RWPE1 (cell line): Measurements from ENCODE around the gene OSGIN1.
A peak's percentile ranks its signal among the peaks of the same experiment; 100 is the strongest.

Experiments
- CTCF ChIA-PET: fragments of 350-600 bp; sonication (Branson Sonifier 250); formaldehyde crosslinking; extraction: SDS; loops from one replicate; lab custom pipeline; 2021; lab: Yijun Ruan, JAX
- POLR2A ChIA-PET: fragments of 400-600 bp; formaldehyde crosslinking; extraction: SDS; loops from one replicate; lab custom pipeline; 2020; ENCODE audit warnings: antibody characterized with exemption; ENCODE audit not compliant: low non-redundant PET; lab: Yijun Ruan, JAX
- DNase-seq: peaks from one replicate; pipeline ENCODE4 v3.0.0; 2012; ENCODE audit warnings: low spot score
- H3K27ac ChIP-seq: fragments of 450-650 bp; 2 replicates; pipeline ENCODE4 v1.5.1; 2017
- TF ChIP-seq, protein P1 (sequence below): fragments of 450-650 bp; conservative IDR thresholded peaks from 2 replicates; pipeline ENCODE4 v1.5.1; 2017; ENCODE audit warnings: low read depth, mild to moderate bottlenecking

OSGIN1 gene

DNA sequence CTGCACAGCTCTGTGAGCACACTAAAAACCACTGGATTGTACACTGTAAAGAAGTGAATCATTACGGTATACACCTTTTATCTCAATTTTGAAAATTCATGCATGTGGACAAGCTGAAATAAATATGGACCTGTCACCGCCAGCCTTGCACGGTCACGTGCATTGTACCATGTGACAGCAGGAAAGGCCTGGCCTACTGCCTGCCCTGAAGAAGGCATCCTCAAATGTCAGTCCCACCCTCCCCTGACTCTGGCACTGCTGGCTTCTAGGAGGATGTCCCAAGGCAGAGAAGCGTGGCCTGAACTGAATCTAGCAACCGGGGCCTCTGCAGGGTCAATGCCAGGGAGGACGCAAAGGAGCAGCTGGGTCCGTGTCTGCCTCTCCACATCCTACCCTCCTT lies 54.9 kb downstream of the OSGIN1 start:
- TF ChIP-seq, protein P1, sequence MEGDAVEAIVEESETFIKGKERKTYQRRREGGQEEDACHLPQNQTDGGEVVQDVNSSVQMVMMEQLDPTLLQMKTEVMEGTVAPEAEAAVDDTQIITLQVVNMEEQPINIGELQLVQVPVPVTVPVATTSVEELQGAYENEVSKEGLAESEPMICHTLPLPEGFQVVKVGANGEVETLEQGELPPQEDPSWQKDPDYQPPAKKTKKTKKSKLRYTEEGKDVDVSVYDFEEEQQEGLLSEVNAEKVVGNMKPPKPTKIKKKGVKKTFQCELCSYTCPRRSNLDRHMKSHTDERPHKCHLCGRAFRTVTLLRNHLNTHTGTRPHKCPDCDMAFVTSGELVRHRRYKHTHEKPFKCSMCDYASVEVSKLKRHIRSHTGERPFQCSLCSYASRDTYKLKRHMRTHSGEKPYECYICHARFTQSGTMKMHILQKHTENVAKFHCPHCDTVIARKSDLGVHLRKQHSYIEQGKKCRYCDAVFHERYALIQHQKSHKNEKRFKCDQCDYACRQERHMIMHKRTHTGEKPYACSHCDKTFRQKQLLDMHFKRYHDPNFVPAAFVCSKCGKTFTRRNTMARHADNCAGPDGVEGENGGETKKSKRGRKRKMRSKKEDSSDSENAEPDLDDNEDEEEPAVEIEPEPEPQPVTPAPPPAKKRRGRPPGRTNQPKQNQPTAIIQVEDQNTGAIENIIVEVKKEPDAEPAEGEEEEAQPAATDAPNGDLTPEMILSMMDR = no peak
- ChIA-PET POLR2A (no interaction called here), CTCF (interaction anchor here (0.7 kb wide), 1 partner anchor 14 kb away, joined by 3 read pairs; no protein-coding TSS in a partner anchor)
- DNase-seq = no peak
- H3K27ac ChIP-seq = no peak overlapping the region

DNA sequence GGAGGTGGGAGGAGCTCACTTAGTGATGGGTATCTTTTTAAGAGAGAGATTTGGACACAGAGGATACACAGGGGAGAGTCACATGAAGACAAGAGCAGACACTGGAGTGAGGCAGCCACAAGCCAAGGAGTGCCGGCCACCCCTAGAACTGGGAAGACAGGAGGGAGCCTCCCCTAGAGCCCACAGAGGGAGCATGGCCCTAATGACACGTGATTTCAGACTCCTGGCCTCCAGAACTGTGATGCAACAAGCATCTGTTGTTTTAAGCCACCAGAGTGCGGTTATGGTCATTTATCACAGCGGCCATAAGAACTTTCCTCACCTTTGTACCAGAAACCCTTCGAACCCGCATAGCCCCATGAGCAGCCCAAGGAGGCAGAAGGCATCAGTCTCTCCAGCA lies 56.2 kb downstream of the OSGIN1 start:
- DNase-seq = no peak
- TF ChIP-seq, protein P1 = no peak
- no peak overlapping the region for H3K27ac ChIP-seq
- ChIA-PET CTCF (no interaction called here), POLR2A (no interaction called here)

DNA sequence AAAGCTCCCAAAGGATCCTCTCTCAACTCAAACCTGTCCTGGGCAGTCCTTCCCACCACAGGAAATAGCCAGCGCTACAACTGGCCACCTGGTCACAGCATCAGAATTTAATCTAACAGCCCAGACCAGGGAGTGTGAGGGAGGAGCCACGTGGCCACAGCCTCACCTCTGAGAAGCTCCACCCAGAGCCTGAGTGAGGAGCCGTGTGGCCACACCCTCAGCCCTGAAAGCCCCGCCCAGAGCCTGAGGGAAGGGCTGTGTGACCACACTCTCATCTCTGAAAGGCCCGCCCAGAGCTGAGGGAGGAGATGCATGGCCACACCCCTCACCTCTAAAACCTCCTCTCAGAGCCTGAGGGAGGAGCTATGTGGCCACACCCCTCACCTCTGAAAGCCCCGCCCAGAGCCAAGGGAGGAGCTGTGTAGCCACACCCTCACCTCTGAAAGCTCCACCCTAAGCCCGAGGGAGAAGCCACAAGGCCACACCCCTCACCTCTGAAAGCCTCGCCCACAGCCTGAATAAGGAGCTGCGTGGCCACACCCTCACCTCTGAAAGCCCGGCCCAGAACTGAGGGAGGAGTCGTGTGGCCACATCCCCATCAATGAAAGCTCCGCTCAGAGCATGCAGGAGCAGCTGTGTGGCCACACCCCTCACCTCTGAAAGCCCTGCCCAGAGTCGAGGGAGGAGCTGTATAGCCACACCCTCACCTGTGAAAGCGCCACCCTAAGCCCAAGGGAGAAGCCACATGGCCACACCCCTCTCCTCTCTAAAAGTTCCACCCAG lies 60.9 kb downstream of the OSGIN1 start:
- POLR2A ChIA-PET = interaction anchor here (0.7 kb wide), 1 partner anchor 24 kb away, joined by 3 read pairs; no protein-coding TSS in a partner anchor
- H3K27ac ChIP-seq = peak overlapping the region; percentile 39
- TF ChIP-seq, protein P1 = no peak
- CTCF ChIA-PET = interaction anchor here (0.5 to 0.7 kb wide), 3 partner anchors 18 to 1918 kb away, joined by 3 read pairs; no protein-coding TSS in a partner anchor
- DNase-seq = peak; percentile 90

DNA sequence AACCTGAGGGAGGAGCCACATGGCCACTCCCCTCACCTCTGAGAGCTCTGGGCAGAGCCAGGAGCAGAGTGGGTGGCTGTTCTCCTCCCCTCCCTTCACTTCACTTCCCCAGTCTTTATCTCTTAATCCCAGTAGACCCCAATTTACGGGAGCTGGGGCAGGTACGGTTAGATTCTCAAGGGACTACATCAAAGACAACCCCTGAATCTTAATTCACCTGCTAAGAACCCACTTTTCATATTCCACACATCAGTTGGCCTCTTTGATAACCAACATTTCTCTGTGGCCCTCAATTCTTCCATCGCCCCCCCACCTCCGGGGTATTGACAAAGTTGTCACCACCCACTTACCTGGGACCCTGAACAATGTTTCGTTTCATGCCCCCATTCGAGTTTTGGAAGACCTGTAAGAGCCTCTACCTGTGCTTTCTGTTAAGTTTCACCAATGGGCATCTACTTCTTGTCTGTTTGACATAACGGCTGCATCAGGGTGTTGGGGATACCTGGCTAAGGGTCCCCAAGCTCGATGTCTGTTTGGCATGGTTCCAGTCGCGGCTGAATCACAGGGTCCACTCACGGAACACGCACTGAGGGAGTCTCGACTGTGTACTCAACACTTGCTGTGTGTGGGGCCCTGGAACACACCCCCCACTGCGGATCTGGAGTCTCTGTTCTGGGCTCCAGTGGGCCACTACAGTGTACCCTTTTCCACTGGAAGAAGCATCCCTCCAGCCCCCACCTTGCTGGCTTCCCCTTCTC lies 61.7 kb downstream of the OSGIN1 start:
- CTCF ChIA-PET = interaction anchor here (0.7 kb wide), 1 partner anchor 31 kb away, joined by 5 read pairs; no protein-coding TSS in a partner anchor

DNA sequence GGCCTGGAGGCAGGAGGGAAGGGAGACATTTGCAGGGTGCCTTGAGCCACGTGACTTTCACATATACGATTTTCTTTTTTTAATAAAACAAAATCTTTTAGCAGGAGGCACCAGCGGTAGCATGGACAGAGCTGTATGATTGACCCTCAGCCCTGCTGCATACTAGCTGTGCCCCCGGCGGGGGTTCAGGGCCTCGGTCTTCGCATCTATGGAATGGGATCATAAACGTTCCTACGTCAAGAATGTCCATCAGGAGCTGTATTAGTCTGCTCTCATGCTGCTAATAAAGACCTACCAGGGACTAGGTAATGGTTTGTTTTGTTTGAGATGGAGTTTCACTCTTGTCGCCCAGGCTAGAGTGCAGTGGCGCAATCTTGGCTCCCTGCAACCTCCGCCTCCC lies 62.4 kb downstream of the OSGIN1 start:
- H3K27ac ChIP-seq = no peak overlapping the region
- CTCF ChIA-PET = no interaction called here
- TF ChIP-seq, protein P1 = no peak
- DNase-seq = no peak
- POLR2A ChIA-PET = no interaction called here

More for the DNA sequence above, 61.7 kb downstream of the OSGIN1 start:
- POLR2A ChIA-PET = no interaction called here
- TF ChIP-seq, protein P1 = no peak
- peak overlapping the region; percentile 39 for H3K27ac ChIP-seq
- DNase-seq = no peak
